B cell (primary cell): ENCODE data around the gene ITPR1. TPM values are rescaled to one million over a fixed set of nuclear protein-coding genes. Genes with fewer than 3 reads are reported as not detected.

Experiments
- ATAC-seq: fragments of 200-7000 bp; cut with Tn5 transposase; one replicate; pipeline ENCODE4 v1.10.0; 2021; ENCODE audit warnings: low read depth, mild to moderate bottlenecking, moderate number of reproducible peaks, moderate library complexity
- CTCF ChIA-PET: fragments of 350-600 bp; sonication (Branson Sonifier 250); formaldehyde crosslinking; loops from one replicate; lab custom pipeline; 2021; ENCODE audit warnings: antibody characterized with exemption, inconsistent platforms; lab: Charles Lee
- POLR2A ChIA-PET: fragments of 350-600 bp; sonication (Branson Sonifier 250); formaldehyde crosslinking; loops from one replicate; lab custom pipeline; 2021; ENCODE audit warnings: antibody characterized with exemption; lab: Charles Lee
- DNase-seq: peaks from one replicate; pipeline ENCODE4 v3.0.0; 2013
- H2AFZ ChIP-seq: 2 replicates; pipeline ENCODE4 v1.6.1; 2012; ENCODE audit warnings: mild to moderate bottlenecking, low read depth, low read length; ENCODE audit not compliant: insufficient read depth, poor library complexity, severe bottlenecking
- H3K27ac ChIP-seq, 2 donors: 1 replicate in 1 of 2; 2 replicates in 1 of 2; pipeline ENCODE4 v1.5.1; 2012 to 2013; ENCODE audit warnings: low read length in 2 of 2, mild to moderate bottlenecking in 2 of 2, moderate library complexity in 1 of 2
- H3K27me3 ChIP-seq, 4 experiments: fragments of 200-600 bp in 1 of 4; sonication (generic) in 1 of 4; replicated peaks in 1 of 4; 1 replicate in 2 of 4; 2 replicates in 2 of 4; pipeline versions ENCODE4 v1.6.1 to v1.7.0; 2013 to 2016; ENCODE audit warnings: low read length in 3 of 4, mild to moderate bottlenecking in 2 of 4, mixed read lengths in 1 of 4, moderate library complexity in 1 of 4; ENCODE audit not compliant: insufficient read depth in 4 of 4, control insufficient read depth in 3 of 4; ENCODE audit errors: control extremely low read depth in 1 of 4
- H3K36me3 ChIP-seq, 2 experiments: replicated peaks in 1 of 2; 1 replicate in 1 of 2; 2 replicates in 1 of 2; pipeline versions ENCODE4 v1.6.1 to v1.7.1; 2013; ENCODE audit warnings: low read length in 1 of 2; ENCODE audit not compliant: insufficient read depth in 2 of 2, control insufficient read depth in 1 of 2; ENCODE audit errors: control extremely low read depth in 1 of 2, extremely low read depth in 1 of 2
- H3K4me1 ChIP-seq, 2 donors: fragments of 200-600 bp in 1 of 2; sonication (generic) in 1 of 2; 1 replicate in 1 of 2; 2 replicates in 1 of 2; pipeline versions ENCODE4 v1.5.1 to v1.6.1; 2013 to 2017; ENCODE audit warnings: low read length in 2 of 2; ENCODE audit not compliant: control insufficient read depth in 2 of 2, insufficient read depth in 2 of 2
- H3K4me2 ChIP-seq: replicated peaks from 2 replicates; pipeline ENCODE3; 2012; ENCODE audit warnings: mild to moderate bottlenecking, low read depth, low read length; ENCODE audit not compliant: poor library complexity, severe bottlenecking
- H3K4me3 ChIP-seq, 5 experiments: fragments of 200-600 bp in 1 of 5; sonication (generic) in 1 of 5; 1 replicate in 3 of 5; 2 replicates in 2 of 5; pipeline versions ENCODE4 v1.5.1 to v1.7.0; 2011 to 2016; ENCODE audit warnings: low read length in 4 of 5, mild to moderate bottlenecking in 4 of 5, low read depth in 2 of 5, control low read depth in 1 of 5, moderate library complexity in 1 of 5; ENCODE audit not compliant: insufficient read depth in 1 of 5; ENCODE audit errors: control extremely low read depth in 1 of 5, extremely low read depth in 1 of 5
- H3K79me2 ChIP-seq: fragments of 200-600 bp; sonication (generic); one replicate; pipeline ENCODE4 v1.6.0; 2016; ENCODE audit warnings: low read length; ENCODE audit not compliant: control insufficient read depth, insufficient read depth
- H3K9ac ChIP-seq: fragments of 200-600 bp; sonication (generic); 2 replicates; pipeline ENCODE4 v1.6.1; 2017; ENCODE audit warnings: mild to moderate bottlenecking, low read length, moderate library complexity
- H3K9me3 ChIP-seq, 3 donors: one replicate each; pipeline versions ENCODE4 v1.6.1 to v1.7.1; 2013; ENCODE audit warnings: low read length in 2 of 3; ENCODE audit not compliant: control insufficient read depth in 2 of 3, insufficient read depth in 1 of 3; ENCODE audit errors: control extremely low read depth in 1 of 3
- H4K20me1 ChIP-seq: 2 replicates; pipeline ENCODE4 v1.6.0; 2012; ENCODE audit warnings: mild to moderate bottlenecking, low read length; ENCODE audit not compliant: insufficient read depth, control insufficient read depth, poor library complexity, severe bottlenecking
- H3K27ac Mint-ChIP-seq: one replicate; pipeline ENCODE4 v1.8.0; 2021; ENCODE audit warnings: mixed read lengths
- H3K27me3 Mint-ChIP-seq: one replicate; pipeline ENCODE4 v1.8.0; 2021; ENCODE audit warnings: mixed read lengths
- H3K4me1 Mint-ChIP-seq: one replicate; pipeline ENCODE4 v1.8.0; 2021; ENCODE audit warnings: mixed read lengths
- H3K4me3 Mint-ChIP-seq: one replicate; pipeline ENCODE4 v1.8.0; 2021; ENCODE audit warnings: mixed read lengths
- H3K9me3 Mint-ChIP-seq: one replicate; pipeline ENCODE4 v1.8.0; 2022; ENCODE audit warnings: mixed read lengths; ENCODE audit not compliant: insufficient read depth
- EZH2 ChIP-seq: IDR thresholded peaks from 2 replicates; pipeline ENCODE4 v1.6.1; 2012; ENCODE audit warnings: borderline replicate concordance, low read depth, mild to moderate bottlenecking, moderate library complexity, low read length; ENCODE audit not compliant: insufficient read depth, poor library complexity, severe bottlenecking
- WGBS: methylation state at CpG from one replicate; pipeline ENCODE4 v1.1.5; 2013; ENCODE audit warnings: missing lambda C conversion rate; ENCODE audit not compliant: insufficient coverage; 5-methylcytosine and 5-hydroxymethylcytosine counted together
- intact Hi-C: fragments of 100-400 bp; cut with micrococcal nuclease; formaldehyde crosslinking; loops from one replicate; pipeline ENCODE4 v1.10.0; 2022
- polyA plus RNA-seq: library from polyadenylated mRNA; depleted of rRNA; stranded (reverse); fragments of >200 nt; gene quantifications from 2 replicates; pipeline ENCODE4 v1.2.3, GENCODE V29; 2012
- total RNA-seq, 2 donors: library from RNA; stranded (reverse); fragments of 120-200 nt in 1 of 2; gene quantifications; 1 replicate in 1 of 2; 2 replicates in 1 of 2; pipeline versions ENCODE4 v1.2.3 to v1.2.4, GENCODE V29; 2013 to 2022
- TF ChIP-seq, protein P1 (sequence below): fragments of 200-600 bp; IDR thresholded peaks from one replicate; pipeline ENCODE4 v1.8.0; 2022; ENCODE audit warnings: antibody characterized with exemption, mild to moderate bottlenecking

The ITPR1 gene
- total and polyA plus RNA-seq, 2 donors (not counting 1 experiment from before 2014, with no cell fraction given) = 64.0 to 332 TPM

DNA sequence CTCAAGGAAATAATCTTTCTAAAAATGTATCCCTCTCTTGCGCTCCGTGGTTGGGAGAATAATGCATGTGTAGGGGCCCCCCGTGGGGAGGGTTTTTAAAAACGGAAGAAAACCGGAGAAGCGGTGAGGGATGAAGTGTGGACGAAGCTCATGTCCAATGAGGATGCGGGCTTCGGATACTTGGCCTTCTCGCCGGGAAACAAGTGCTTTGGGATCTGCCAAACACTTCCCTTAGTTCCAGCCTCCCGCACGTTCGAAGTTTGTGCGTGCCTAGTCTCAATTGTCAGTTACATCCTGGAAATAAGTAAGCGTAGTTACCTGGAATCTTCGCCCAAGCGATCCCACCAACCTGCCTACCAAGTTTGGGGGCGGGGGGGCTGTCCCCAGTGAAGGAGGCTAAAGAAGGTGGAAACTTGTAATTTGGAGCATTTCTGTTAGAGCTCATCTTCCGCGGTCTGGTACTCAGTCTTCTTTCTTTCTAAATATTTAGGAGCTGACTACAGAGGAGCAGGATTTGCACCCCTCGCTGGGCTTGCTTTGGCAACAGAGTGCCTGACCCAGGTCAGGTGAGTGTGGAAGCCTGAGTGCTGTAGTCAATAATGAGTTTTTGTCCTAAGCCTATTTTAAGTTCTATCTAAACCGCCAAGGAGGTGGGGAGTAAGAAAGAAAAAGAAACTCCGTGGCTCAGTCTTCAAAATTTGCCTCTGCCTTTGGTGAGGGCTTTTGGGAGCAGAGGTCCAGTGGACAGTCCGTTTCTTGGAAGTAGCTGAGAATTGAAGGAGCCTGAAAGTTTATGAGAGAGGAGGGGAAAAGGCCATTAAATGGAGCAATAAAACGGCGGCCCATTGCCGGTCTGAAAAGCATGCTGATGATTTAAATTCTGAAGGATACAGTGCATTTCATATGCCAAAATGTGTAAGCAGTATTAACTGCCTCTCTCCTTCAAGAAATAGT, 1.1 kb downstream of the ITPR1 start:
- TF ChIP-seq, protein P1, sequence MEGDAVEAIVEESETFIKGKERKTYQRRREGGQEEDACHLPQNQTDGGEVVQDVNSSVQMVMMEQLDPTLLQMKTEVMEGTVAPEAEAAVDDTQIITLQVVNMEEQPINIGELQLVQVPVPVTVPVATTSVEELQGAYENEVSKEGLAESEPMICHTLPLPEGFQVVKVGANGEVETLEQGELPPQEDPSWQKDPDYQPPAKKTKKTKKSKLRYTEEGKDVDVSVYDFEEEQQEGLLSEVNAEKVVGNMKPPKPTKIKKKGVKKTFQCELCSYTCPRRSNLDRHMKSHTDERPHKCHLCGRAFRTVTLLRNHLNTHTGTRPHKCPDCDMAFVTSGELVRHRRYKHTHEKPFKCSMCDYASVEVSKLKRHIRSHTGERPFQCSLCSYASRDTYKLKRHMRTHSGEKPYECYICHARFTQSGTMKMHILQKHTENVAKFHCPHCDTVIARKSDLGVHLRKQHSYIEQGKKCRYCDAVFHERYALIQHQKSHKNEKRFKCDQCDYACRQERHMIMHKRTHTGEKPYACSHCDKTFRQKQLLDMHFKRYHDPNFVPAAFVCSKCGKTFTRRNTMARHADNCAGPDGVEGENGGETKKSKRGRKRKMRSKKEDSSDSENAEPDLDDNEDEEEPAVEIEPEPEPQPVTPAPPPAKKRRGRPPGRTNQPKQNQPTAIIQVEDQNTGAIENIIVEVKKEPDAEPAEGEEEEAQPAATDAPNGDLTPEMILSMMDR = no peak
- no peak for TF ChIP-seq EZH2
- intact Hi-C loops = loop anchor here (1.0 to 10.0 kb wide), 14 partner anchors 9 to 1367 kb away; partner anchors contain the start of genes ARL8B, CRBN, EDEM1 and SETMAR
- CTCF ChIA-PET = interaction anchor here (0.7 to 6.1 kb wide), 9 partner anchors 13 to 143 kb away, joined by 3 to 66 read pairs (median 6); no protein-coding TSS in a partner anchor
- H3K79me2 ChIP-seq = peaks cover 67% of the 10 kb centered on the region
- Mint-ChIP-seq H3K4me3 (peak overlapping the region; percentile 96), H3K27me3 (no peaks in the 10 kb centered on the region), H3K9me3 (no peaks in the 10 kb centered on the region), H3K27ac (peak overlapping the region; percentile 95), H3K4me1 (peaks cover 54% of the 10 kb centered on the region)
- H3K27ac ChIP-seq = peak overlapping the region; percentile 86 to 89
- H4K20me1 ChIP-seq = peaks cover 12% of the 10 kb centered on the region
- H3K36me3 ChIP-seq = peaks cover 0 to 34% of the 10 kb centered on the region in 2 experiments
- H2AFZ ChIP-seq = peak overlapping the region; percentile 89
- DNase-seq = peak; percentile 23
- no peaks in the 10 kb centered on the region for H3K27me3 ChIP-seq
- peaks cover 34 to 46% of the 10 kb centered on the region in 2 donors for H3K4me1 ChIP-seq
- WGBS = under 1% methylated on average over 22 of the region's 28 CpGs
- ATAC-seq = no peak
- no peaks in the 10 kb centered on the region for H3K9me3 ChIP-seq
- H3K9ac ChIP-seq = peak overlapping the region; percentile 96
- H3K4me2 ChIP-seq = peak overlapping the region; percentile 96
- POLR2A ChIA-PET = interaction anchor here (0.6 to 4.5 kb wide), 12 partner anchors 10 to 522 kb away, joined by 3 to 96 read pairs (median 6); partner anchors contain the start of gene SUMF1
- peak overlapping the region; percentile 90 to 98 (median 92) for H3K4me3 ChIP-seq
